COR-L47 (cell line): ENCODE data around the gene KLF6.
A peak's percentile ranks its signal among the peaks of the same experiment; 100 is the strongest.

Experiments used
- DNase-seq: peaks from one replicate; lab custom pipeline; 2025; lab: John Stamatoyannopoulos, UW

Gene KLF6

GRCh38 chr10:3811291-3811870 is 26.4 kb upstream of the KLF6 start:
- no peak for DNase-seq

GRCh38 chr10:3808689-3809199 is 23.7 kb upstream of the KLF6 start:
- DNase-seq: no peak

GRCh38 chr10:3807928-3808496 is 23.0 kb upstream of the KLF6 start:
- no peak for DNase-seq

- DNase-seq: no peak
These were observed 22.4 kb upstream of the KLF6 start for GRCh38 chr10:3807211-3807927.

DNA sequence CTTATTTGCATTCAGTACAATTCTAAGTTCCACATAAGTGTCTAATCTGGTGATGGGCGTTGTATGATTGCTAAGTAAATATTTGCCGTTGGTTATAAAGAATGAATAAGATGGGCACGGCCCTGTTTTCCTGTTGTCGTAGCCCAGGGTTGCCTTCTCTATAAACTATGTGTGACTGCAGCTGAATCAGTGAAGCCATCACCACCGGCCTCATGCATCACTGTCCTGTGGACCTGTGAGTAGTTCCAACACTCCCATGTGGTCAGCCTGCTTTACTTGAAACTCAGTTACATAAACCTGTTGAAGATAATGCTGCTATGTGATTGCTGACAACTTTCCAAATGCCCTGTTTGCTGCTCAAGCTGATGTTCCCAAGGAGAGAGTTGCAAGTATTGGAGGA is 21.6 kb upstream of the KLF6 start:
- no peak for DNase-seq

GRCh38 chr10:3805791-3806461 is 20.9 kb upstream of the KLF6 start:
- peak; percentile 22 for DNase-seq

- DNase-seq: no peak
These were observed 20.3 kb upstream of the KLF6 start for GRCh38 chr10:3805201-3805790.

GRCh38 chr10:3803927-3804741 is 19.1 kb upstream of the KLF6 start:
- no peak for DNase-seq

DNA sequence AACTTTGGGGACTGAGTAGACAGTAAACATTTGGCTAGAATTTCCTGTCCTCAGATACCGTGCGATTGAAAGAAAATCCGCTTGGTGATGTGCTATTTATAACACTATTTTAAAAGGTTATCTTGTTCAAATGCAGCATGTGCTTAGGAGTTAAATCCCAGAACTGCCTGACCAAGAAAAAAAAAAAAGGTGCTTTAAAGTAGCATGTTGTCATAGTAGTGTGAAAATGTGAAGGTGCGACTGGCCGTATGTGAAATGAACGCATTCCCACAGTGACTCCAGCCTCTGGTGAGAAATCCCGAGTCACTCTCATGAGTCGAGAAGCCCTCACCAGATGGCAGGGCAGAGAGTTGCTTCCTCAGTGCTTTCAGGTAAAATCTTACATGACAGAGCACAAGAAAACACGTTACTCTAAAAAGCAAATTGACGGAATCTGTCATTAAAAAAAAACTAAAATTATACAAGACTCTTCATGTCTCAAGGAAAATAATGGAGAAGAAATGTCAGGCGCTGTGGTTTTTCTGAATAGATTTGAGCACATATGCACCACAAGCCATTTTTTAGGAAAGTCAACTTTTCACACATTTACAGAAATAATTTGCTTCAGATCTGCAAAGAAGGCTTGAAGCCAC is 18.4 kb upstream of the KLF6 start:
- DNase-seq: no peak

DNA sequence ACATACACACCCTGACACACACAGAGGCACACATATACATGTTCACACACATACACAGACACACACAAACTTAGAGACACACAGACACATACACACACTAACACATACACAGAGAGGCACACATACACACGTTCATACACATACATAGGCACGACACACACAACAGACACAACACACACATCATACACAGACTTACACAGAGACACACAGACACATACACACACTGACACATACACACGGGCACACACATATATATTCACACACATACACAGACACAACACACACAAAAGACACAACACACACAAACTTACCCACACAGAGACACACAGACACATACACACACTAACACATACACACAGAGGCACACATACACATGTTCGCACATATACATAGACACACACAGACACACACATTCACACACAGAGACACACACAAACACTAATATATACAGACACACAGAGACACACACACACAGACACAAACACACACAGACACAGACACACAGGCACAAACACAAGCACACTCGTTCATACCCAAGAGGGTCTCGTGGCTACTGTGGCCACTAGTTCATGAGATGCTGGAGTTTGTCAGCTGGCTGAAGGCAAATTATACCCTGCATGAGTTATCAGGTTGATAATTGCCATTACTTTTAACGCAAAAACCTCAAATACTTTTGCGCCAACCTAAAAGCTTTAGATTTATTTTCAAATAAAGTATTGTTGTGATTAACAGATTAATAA is 17.7 kb upstream of the KLF6 start:
- DNase-seq: no peak

DNA sequence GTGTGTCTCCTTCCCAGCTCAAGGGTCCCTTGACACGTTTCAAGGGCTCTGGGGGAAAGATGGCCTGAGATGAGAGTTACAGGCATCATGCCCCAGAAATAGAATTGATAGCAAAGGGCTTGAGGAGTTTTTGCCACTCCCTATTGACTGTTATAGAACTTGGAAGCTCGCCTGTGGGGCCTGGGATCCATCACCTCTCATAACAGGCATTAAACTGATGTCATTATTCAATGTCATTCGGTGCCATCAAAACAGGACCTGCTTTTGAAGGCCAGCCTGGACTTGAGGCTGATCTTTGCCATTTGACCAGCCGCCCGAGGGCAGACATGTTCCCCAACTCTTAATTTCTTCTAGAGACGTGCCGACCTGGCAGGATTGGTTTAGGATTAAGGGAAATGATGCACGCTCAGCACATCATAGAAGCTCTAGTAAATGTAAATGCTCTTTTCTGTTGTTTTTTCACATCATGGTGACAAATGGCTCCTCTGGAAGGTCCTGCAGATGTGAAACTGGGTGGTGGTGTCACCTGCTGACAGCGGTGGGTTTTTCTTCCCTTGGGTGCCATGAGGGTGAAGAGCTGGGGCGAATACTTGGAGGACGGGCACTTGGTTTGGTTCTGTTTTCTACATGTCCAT is 16.7 kb upstream of the KLF6 start:
- no peak for DNase-seq

GRCh38 chr10:3800586-3800985 is 15.6 kb upstream of the KLF6 start:
- DNase-seq: no peak

- DNase-seq: no peak
These were observed 12.7 kb upstream of the KLF6 start for GRCh38 chr10:3797750-3798149.

- DNase-seq: no peak
These were observed 8.5 kb upstream of the KLF6 start for GRCh38 chr10:3793553-3793952.

DNA sequence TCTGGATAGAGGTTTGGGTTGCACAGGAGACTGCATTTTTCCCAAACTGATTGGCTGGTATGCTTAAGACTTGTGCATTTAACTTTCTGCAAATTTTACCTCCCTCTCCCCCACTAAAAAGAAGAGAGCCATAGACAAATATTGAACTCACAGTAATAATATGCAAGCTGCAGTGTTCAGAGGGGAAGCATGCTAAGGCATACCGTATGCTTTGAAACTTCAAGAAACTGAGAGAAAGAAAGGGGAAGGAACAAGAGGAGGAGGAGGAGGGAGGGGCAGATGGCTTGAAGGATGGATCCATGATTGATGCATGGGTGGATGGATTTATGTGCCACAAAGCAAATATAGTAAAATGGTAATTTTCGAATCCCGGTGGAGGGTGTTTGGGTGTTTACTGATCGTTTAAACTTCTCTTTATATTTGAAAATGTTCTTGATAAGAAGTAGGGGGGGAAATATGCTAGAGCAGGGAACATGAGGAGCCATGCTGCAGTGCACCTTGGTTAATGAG is 7.8 kb upstream of the KLF6 start:
- no peak for DNase-seq

GRCh38 chr10:3791974-3792633 is 7.1 kb upstream of the KLF6 start:
- DNase-seq: no peak

GRCh38 chr10:3790858-3791257 is 5.8 kb upstream of the KLF6 start:
- DNase-seq: no peak

GRCh38 chr10:3790272-3790671 is 5.3 kb upstream of the KLF6 start:
- no peak for DNase-seq

- no peak for DNase-seq
These were observed 4.6 kb upstream of the KLF6 start for GRCh38 chr10:3789621-3790020.
